H1 (cell line): ENCODE data around the gene TMEM258. TPM values are rescaled to one million over a fixed set of nuclear protein-coding genes. Genes with fewer than 3 reads are reported as not detected.

Experiments
- CHD1 ChIP-seq: IDR thresholded peaks from 2 replicates; pipeline ENCODE4 v1.6.1; 2012; ENCODE audit warnings: low read depth, low read length, improper control_type of control experiment
- CHD2 ChIP-seq: IDR thresholded peaks from 2 replicates; pipeline ENCODE4 v1.6.1; 2012; ENCODE audit warnings: low read length, improper control_type of control experiment
- CREB1 ChIP-seq: IDR thresholded peaks from 2 replicates; pipeline ENCODE4 v1.6.1; 2012; ENCODE audit warnings: inconsistent platforms
- EZH2 ChIP-seq: fragments of 200-600 bp; sonication (generic); IDR thresholded peaks from 2 replicates; pipeline ENCODE4 v1.7.1; 2012; ENCODE audit warnings: low read depth, mild to moderate bottlenecking, moderate library complexity, low read length, inconsistent platforms; ENCODE audit not compliant: severe bottlenecking
- MAX ChIP-seq: IDR thresholded peaks from 2 replicates; pipeline ENCODE4 v1.6.1; 2012; ENCODE audit warnings: inconsistent platforms
- NANOG ChIP-seq: IDR thresholded peaks from 2 replicates; pipeline ENCODE4 v1.6.1; 2011; ENCODE audit warnings: low read length, low read depth, mild to moderate bottlenecking, inconsistent platforms; ENCODE audit not compliant: insufficient read depth, poor library complexity, severe bottlenecking
- PHF8 ChIP-seq: fragments of 200-600 bp; sonication (generic); conservative IDR thresholded peaks from 2 replicates; pipeline ENCODE4 v1.7.1; 2012; ENCODE audit warnings: low read depth, mild to moderate bottlenecking, inconsistent platforms, low read length, moderate library complexity
- RXRA ChIP-seq: IDR thresholded peaks from 2 replicates; pipeline ENCODE4 v1.6.1; 2011; ENCODE audit warnings: low read depth, mild to moderate bottlenecking, low read length, moderate library complexity; ENCODE audit not compliant: insufficient read depth
- SIX5 ChIP-seq: IDR thresholded peaks from 2 replicates; pipeline ENCODE4 v1.6.1; 2011; ENCODE audit warnings: mild to moderate bottlenecking, low read depth, low read length
- polyA plus RNA-seq, 7 experiments: library from polyadenylated mRNA; depleted of rRNA in 3 of 7; stranded (reverse) in 5 of 7; unstranded in 2 of 7; fragments of >200 nt in 5 of 7; fragments of 200-250 nt in 2 of 7; gene quantifications; 1 replicate in 5 of 7; 2 replicates in 1 of 7; 4 replicates in 1 of 7; pipeline versions ENCODE4 v1.2.1 to v1.2.3, GENCODE V29; 2011 to 2013; ENCODE audit warnings: missing spikeins in 2 of 7, mixed read lengths in 2 of 7
- total RNA-seq: library from RNA; stranded (reverse); fragmentation: NEBNext Ultra II Directional; extraction: Animal tissue kit (Norgen Biotek cat#: 25700); gene quantifications from 2 replicates; pipeline ENCODE4 v1.2.1, GENCODE V29; 2021
- TF ChIP-seq, protein P1 (sequence below): fragments of 300-600 bp; sonication (generic); IDR thresholded peaks from 2 replicates; pipeline ENCODE4 v1.7.1; 2012; ENCODE audit warnings: low read length, moderate library complexity, mild to moderate bottlenecking, inconsistent platforms; ENCODE audit not compliant: insufficient replicate concordance
- TF ChIP-seq, protein P2 (sequence below): IDR thresholded peaks from 2 replicates; pipeline ENCODE4 v1.6.1; 2011; ENCODE audit warnings: low read length, improper control_type of control experiment

The TMEM258 gene
- total and polyA plus RNA-seq, 2 of the 8 experiments (the other 6 are each of a cell fraction or from before 2014, with no cell fraction given): 186 to 759 TPM

- TF ChIP-seq, protein P1, sequence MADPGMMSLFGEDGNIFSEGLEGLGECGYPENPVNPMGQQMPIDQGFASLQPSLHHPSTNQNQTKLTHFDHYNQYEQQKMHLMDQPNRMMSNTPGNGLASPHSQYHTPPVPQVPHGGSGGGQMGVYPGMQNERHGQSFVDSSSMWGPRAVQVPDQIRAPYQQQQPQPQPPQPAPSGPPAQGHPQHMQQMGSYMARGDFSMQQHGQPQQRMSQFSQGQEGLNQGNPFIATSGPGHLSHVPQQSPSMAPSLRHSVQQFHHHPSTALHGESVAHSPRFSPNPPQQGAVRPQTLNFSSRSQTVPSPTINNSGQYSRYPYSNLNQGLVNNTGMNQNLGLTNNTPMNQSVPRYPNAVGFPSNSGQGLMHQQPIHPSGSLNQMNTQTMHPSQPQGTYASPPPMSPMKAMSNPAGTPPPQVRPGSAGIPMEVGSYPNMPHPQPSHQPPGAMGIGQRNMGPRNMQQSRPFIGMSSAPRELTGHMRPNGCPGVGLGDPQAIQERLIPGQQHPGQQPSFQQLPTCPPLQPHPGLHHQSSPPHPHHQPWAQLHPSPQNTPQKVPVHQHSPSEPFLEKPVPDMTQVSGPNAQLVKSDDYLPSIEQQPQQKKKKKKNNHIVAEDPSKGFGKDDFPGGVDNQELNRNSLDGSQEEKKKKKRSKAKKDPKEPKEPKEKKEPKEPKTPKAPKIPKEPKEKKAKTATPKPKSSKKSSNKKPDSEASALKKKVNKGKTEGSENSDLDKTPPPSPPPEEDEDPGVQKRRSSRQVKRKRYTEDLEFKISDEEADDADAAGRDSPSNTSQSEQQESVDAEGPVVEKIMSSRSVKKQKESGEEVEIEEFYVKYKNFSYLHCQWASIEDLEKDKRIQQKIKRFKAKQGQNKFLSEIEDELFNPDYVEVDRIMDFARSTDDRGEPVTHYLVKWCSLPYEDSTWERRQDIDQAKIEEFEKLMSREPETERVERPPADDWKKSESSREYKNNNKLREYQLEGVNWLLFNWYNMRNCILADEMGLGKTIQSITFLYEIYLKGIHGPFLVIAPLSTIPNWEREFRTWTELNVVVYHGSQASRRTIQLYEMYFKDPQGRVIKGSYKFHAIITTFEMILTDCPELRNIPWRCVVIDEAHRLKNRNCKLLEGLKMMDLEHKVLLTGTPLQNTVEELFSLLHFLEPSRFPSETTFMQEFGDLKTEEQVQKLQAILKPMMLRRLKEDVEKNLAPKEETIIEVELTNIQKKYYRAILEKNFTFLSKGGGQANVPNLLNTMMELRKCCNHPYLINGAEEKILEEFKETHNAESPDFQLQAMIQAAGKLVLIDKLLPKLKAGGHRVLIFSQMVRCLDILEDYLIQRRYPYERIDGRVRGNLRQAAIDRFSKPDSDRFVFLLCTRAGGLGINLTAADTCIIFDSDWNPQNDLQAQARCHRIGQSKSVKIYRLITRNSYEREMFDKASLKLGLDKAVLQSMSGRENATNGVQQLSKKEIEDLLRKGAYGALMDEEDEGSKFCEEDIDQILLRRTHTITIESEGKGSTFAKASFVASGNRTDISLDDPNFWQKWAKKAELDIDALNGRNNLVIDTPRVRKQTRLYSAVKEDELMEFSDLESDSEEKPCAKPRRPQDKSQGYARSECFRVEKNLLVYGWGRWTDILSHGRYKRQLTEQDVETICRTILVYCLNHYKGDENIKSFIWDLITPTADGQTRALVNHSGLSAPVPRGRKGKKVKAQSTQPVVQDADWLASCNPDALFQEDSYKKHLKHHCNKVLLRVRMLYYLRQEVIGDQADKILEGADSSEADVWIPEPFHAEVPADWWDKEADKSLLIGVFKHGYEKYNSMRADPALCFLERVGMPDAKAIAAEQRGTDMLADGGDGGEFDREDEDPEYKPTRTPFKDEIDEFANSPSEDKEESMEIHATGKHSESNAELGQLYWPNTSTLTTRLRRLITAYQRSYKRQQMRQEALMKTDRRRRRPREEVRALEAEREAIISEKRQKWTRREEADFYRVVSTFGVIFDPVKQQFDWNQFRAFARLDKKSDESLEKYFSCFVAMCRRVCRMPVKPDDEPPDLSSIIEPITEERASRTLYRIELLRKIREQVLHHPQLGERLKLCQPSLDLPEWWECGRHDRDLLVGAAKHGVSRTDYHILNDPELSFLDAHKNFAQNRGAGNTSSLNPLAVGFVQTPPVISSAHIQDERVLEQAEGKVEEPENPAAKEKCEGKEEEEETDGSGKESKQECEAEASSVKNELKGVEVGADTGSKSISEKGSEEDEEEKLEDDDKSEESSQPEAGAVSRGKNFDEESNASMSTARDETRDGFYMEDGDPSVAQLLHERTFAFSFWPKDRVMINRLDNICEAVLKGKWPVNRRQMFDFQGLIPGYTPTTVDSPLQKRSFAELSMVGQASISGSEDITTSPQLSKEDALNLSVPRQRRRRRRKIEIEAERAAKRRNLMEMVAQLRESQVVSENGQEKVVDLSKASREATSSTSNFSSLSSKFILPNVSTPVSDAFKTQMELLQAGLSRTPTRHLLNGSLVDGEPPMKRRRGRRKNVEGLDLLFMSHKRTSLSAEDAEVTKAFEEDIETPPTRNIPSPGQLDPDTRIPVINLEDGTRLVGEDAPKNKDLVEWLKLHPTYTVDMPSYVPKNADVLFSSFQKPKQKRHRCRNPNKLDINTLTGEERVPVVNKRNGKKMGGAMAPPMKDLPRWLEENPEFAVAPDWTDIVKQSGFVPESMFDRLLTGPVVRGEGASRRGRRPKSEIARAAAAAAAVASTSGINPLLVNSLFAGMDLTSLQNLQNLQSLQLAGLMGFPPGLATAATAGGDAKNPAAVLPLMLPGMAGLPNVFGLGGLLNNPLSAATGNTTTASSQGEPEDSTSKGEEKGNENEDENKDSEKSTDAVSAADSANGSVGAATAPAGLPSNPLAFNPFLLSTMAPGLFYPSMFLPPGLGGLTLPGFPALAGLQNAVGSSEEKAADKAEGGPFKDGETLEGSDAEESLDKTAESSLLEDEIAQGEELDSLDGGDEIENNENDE: no peak
- no peak for TF ChIP-seq RXRA
- TF ChIP-seq EZH2: no peak
- no peak for TF ChIP-seq SIX5
- TF ChIP-seq, protein P2, sequence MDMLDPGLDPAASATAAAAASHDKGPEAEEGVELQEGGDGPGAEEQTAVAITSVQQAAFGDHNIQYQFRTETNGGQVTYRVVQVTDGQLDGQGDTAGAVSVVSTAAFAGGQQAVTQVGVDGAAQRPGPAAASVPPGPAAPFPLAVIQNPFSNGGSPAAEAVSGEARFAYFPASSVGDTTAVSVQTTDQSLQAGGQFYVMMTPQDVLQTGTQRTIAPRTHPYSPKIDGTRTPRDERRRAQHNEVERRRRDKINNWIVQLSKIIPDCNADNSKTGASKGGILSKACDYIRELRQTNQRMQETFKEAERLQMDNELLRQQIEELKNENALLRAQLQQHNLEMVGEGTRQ: no peak
- no peak for TF ChIP-seq CHD1
- TF ChIP-seq MAX: no peak
- TF ChIP-seq CREB1: no peak
- TF ChIP-seq PHF8: no peak
- TF ChIP-seq NANOG: no peak
- TF ChIP-seq CHD2: no peak
Observed at GRCh38 chr11:61802605-61803004, 10.2 kb upstream of the TMEM258 start (continued).
